SK-N-SH (cell line): Measurements from ENCODE around the gene CAMK1. TPM values are rescaled to one million over a fixed set of nuclear protein-coding genes. Genes with fewer than 3 reads are reported as not detected.

Source experiments
- CTCF ChIA-PET: fragments of 300-600, 350-600 bp; formaldehyde crosslinking; extraction: SDS; loops from one replicate; lab custom pipeline; 2021; lab: Yijun Ruan, JAX
- POLR2A ChIA-PET: fragments of 350-600 bp; sonication (Branson Sonifier 250); formaldehyde crosslinking; extraction: SDS; loops from one replicate; lab custom pipeline; 2020; ENCODE audit warnings: antibody characterized with exemption, inconsistent platforms; lab: Yijun Ruan, JAX
- DNase-seq: peaks from one replicate; pipeline ENCODE4 v3.0.0; 2012
- H2AFZ ChIP-seq: fragments of 200-600 bp; sonication (generic); 2 replicates; pipeline ENCODE4 v1.8.1; 2016; ENCODE audit warnings: antibody characterized with exemption, mild to moderate bottlenecking, low read depth
- H3F3A ChIP-seq: fragments of 200-600 bp; sonication (generic); replicated peaks from 2 replicates; pipeline ENCODE3; 2016; ENCODE audit warnings: antibody characterized with exemption, mild to moderate bottlenecking; ENCODE audit not compliant: insufficient read depth
- H3K27ac ChIP-seq, 2 experiments: fragments of 200-500 bp in 1 of 2; fragments of 200-600 bp in 1 of 2; sonication (Bioruptor generic) in 1 of 2; sonication (generic), shearing (Covaris generic) in 1 of 2; 2 replicates each; pipeline versions ENCODE4 v1.5.1 to v1.6.1; 2014 to 2016; ENCODE audit warnings: low read depth in 2 of 2, inconsistent platforms in 1 of 2, low read length in 1 of 2, mild to moderate bottlenecking in 1 of 2, mixed read lengths in 1 of 2
- H3K27me3 ChIP-seq: fragments of 200-600 bp; sonication (generic), shearing (Covaris generic); 2 replicates; pipeline ENCODE4 v1.6.1; 2016; ENCODE audit warnings: mixed run types; ENCODE audit not compliant: insufficient read depth
- H3K36me3 ChIP-seq, 2 experiments: fragments of 200-500 bp in 1 of 2; fragments of 200-600 bp in 1 of 2; sonication (Bioruptor generic) in 1 of 2; sonication (generic) in 1 of 2; replicated peaks in 1 of 2; 2 replicates each; pipeline versions ENCODE3 to v1.5.1; 2014 to 2016; ENCODE audit warnings: low read length in 1 of 2, mild to moderate bottlenecking in 1 of 2; ENCODE audit not compliant: insufficient read depth in 2 of 2, control insufficient read depth in 1 of 2
- H3K4me1 ChIP-seq, 2 experiments: fragments of 200-500 bp in 1 of 2; fragments of 200-600 bp in 1 of 2; sonication (Bioruptor generic) in 1 of 2; sonication (generic), shearing (Covaris generic) in 1 of 2; 2 replicates each; pipeline versions ENCODE4 v1.5.1 to v1.6.1; 2014 to 2016; ENCODE audit warnings: low read depth in 1 of 2, low read length in 1 of 2, mixed run types in 1 of 2; ENCODE audit not compliant: insufficient read depth in 2 of 2, control insufficient read depth in 1 of 2
- H3K4me2 ChIP-seq: fragments of 200-600 bp; sonication (generic), shearing (Covaris generic); 2 replicates; pipeline ENCODE4 v1.6.1; 2017; ENCODE audit warnings: mixed run types
- H3K4me3 ChIP-seq, 2 experiments: fragments of 200-500 bp in 1 of 2; fragments of 200-600 bp in 1 of 2; sonication (Bioruptor generic) in 1 of 2; sonication (generic), shearing (Covaris generic) in 1 of 2; 2 replicates each; pipeline versions ENCODE4 v1.5.1 to v1.8.1; 2014 to 2016; ENCODE audit warnings: low read depth in 2 of 2, inconsistent platforms in 1 of 2, low read length in 1 of 2, mild to moderate bottlenecking in 1 of 2, mixed read lengths in 1 of 2, moderate library complexity in 1 of 2
- H3K79me2 ChIP-seq: fragments of 200-600 bp; sonication (generic); 2 replicates; pipeline ENCODE4 v1.8.1; 2017; ENCODE audit warnings: mild to moderate bottlenecking; ENCODE audit not compliant: insufficient read depth
- H3K9ac ChIP-seq: fragments of 200-600 bp; sonication (generic); 2 replicates; pipeline ENCODE4 v1.6.1; 2017; ENCODE audit warnings: mixed run types
- H3K9me2 ChIP-seq: fragments of 200-600 bp; sonication (generic); 2 replicates; pipeline ENCODE4 v1.6.1; 2017; ENCODE audit warnings: mixed run types
- H3K9me3 ChIP-seq: fragments of 200-600 bp; sonication (generic); 2 replicates; pipeline ENCODE4 v1.6.1; 2017; ENCODE audit warnings: mixed run types, mild to moderate bottlenecking, moderate library complexity
- H4K20me1 ChIP-seq: fragments of 200-600 bp; sonication (generic); 2 replicates; pipeline ENCODE4 v1.6.1; 2017; ENCODE audit warnings: mild to moderate bottlenecking, mixed run types; ENCODE audit not compliant: insufficient read depth
- CHD2 ChIP-seq: fragments of 150-350 bp; IDR thresholded peaks from 2 replicates; pipeline ENCODE4 v1.6.1; 2018; ENCODE audit warnings: low read length; ENCODE audit not compliant: partially characterized antibody
- CTCF ChIP-seq: fragments of 200-600 bp; sonication (generic); IDR thresholded peaks from 2 replicates; pipeline ENCODE4 v1.6.1; 2017; ENCODE audit warnings: antibody characterized with exemption, mild to moderate bottlenecking, moderate library complexity
- EP300 ChIP-seq, 2 experiments: IDR thresholded peaks; 2 replicates each; pipeline versions ENCODE4 v1.4.0 to v1.6.1; 2012; ENCODE audit warnings: borderline replicate concordance in 1 of 2, low read depth in 1 of 2, low read length in 1 of 2
- IRF3 ChIP-seq: fragments of 150-350 bp; IDR thresholded peaks from 2 replicates; pipeline ENCODE4 v1.6.1; 2016; ENCODE audit warnings: mild to moderate bottlenecking, low read depth, low read length
- MXI1 ChIP-seq: IDR thresholded peaks from 2 replicates; pipeline ENCODE4 v1.6.1; 2012; ENCODE audit warnings: mild to moderate bottlenecking, low read depth, low read length, improper control_type of control experiment
- RCOR1 ChIP-seq: fragments of 150-350 bp; IDR thresholded peaks from 2 replicates; pipeline ENCODE4 v1.6.1; 2017; ENCODE audit warnings: antibody characterized with exemption, low read length
- SIN3A ChIP-seq: IDR thresholded peaks from 2 replicates; pipeline ENCODE4 v1.6.1; 2012; ENCODE audit warnings: low read depth, mild to moderate bottlenecking, low read length, moderate library complexity, borderline replicate concordance
- SMC3 ChIP-seq: IDR thresholded peaks from 2 replicates; pipeline ENCODE4 v1.6.1; 2012; ENCODE audit warnings: low read depth, low read length, improper control_type of control experiment
- TEAD4 ChIP-seq: IDR thresholded peaks from 2 replicates; pipeline ENCODE4 v1.4.0; 2012; ENCODE audit warnings: mild to moderate bottlenecking, borderline replicate concordance; ENCODE audit not compliant: insufficient read depth
- USF2 ChIP-seq: fragments of 150-350 bp; IDR thresholded peaks from 2 replicates; pipeline ENCODE4 v1.6.1; 2017; ENCODE audit warnings: antibody characterized with exemption, low read length, low read depth, borderline replicate concordance
- WGBS: methylation state at CpG from one replicate; pipeline ENCODE4 v1.1.6; 2017; ENCODE audit warnings: low lambda C conversion rate; 5-methylcytosine and 5-hydroxymethylcytosine counted together
- polyA plus RNA-seq, 3 experiments: library from polyadenylated mRNA; depleted of rRNA; stranded (reverse); fragments of >200 nt; gene quantifications; 2 replicates each; pipeline ENCODE4 v1.2.3, GENCODE V29; 2012

The CAMK1 gene
- polyA plus RNA-seq, 1 of the 3 experiments (the other 2 are of a cell fraction): 47.1 TPM

- Histone ChIP-seq H3F3A (peaks cover 13% of the 10 kb centered on the region), H3K9me3 (no peaks in the 10 kb centered on the region), H3K27me3 (no peaks in the 10 kb centered on the region), H3K79me2 (no peaks in the 10 kb centered on the region), H3K4me1 (no peaks in the 10 kb centered on the region; a peak in 1 of 4 replicates), H3K36me3 (peaks cover 21 to 39% of the 10 kb centered on the region in 2 experiments), H3K4me2 (no peak overlapping the region), H2AFZ (no peak overlapping the region), H4K20me1 (no peaks in the 10 kb centered on the region), H3K9ac (no peak overlapping the region), H3K4me3 (no peak overlapping the region), H3K27ac (no peak overlapping the region), H3K9me2 (no peaks in the 10 kb centered on the region)
- POLR2A ChIA-PET: interaction anchor here (0.6 kb wide), 1 partner anchor 12 kb away, joined by 4 read pairs; no protein-coding TSS in a partner anchor
- WGBS: 97% methylated on average over 3 of the region's 4 CpGs
- no peak for TF ChIP-seq CTCF
- no peak for DNase-seq
- CTCF ChIA-PET: interaction anchor here (1.0 kb wide), 1 partner anchor 11 kb away, joined by 3 read pairs; no protein-coding TSS in a partner anchor
Measured at GRCh38 chr3:9780910-9781309, 11.2 kb upstream of the CAMK1 start.

GRCh38 chr3:9780458-9780812 lies 10.7 kb upstream of the CAMK1 start:
- Histone ChIP-seq H3K9ac (no peak overlapping the region), H3F3A (peaks cover 13% of the 10 kb centered on the region), H3K4me2 (no peak overlapping the region), H3K27ac (no peak overlapping the region), H3K9me2 (no peaks in the 10 kb centered on the region), H4K20me1 (no peaks in the 10 kb centered on the region), H3K36me3 (peaks cover 19 to 36% of the 10 kb centered on the region in 2 experiments), H3K27me3 (no peaks in the 10 kb centered on the region), H2AFZ (no peak overlapping the region), H3K4me3 (no peak overlapping the region), H3K79me2 (no peaks in the 10 kb centered on the region), H3K9me3 (no peaks in the 10 kb centered on the region), H3K4me1 (no peaks in the 10 kb centered on the region)
- TF ChIP-seq EP300 (IDR thresholded peaks at IDR 0.05; ENCODE audit: borderline replicate concordance in 1 of 2, low read depth in 1 of 2, low read length in 1 of 2): no peak
- TF ChIP-seq SIN3A: no peak
- no peak for TF ChIP-seq USF2
- no peak for TF ChIP-seq IRF3
- TF ChIP-seq RCOR1: no peak
- TF ChIP-seq MXI1: no peak
- TF ChIP-seq CHD2: no peak
- no peak for TF ChIP-seq SMC3
- no peak for TF ChIP-seq TEAD4
- DNase-seq: no peak
- 93% methylated on average over 10 of the region's 10 CpGs for WGBS
- ChIA-PET CTCF (interaction anchor here (1.0 kb wide), 1 partner anchor 11 kb away, joined by 3 read pairs; no protein-coding TSS in a partner anchor), POLR2A (no interaction called here)
